GM12878 (cell line): ENCODE data around the gene FMNL3. TPM values are rescaled to one million over a fixed set of nuclear protein-coding genes. Genes with fewer than 3 reads are reported as not detected.
A peak's percentile ranks its signal among the peaks of the same experiment; 100 is the strongest.
"Not testable (repeated sequence)": the region's sequence is repeated elsewhere in the genome, so short reads cannot be mapped to it uniquely, and the experiment has no call there.

Experiments
- ATAC-seq: fragments of 200-7000 bp; cut with Tn5 transposase; 3 replicates; pipeline ENCODE4 v1.9.1; 2020; ENCODE audit warnings: mild to moderate bottlenecking, moderate library complexity
- BruUV-seq: library from RNA; stranded (reverse); fragments of 400-500 nt; replicated peaks from 2 replicates; lab custom pipeline; 2021; lab: Mats Ljungman, UMichigan
- CTCF ChIA-PET: fragments of 300-600 bp; sonication (Branson Sonifier 250); formaldehyde crosslinking; extraction: SDS; loops from one replicate; lab custom pipeline; 2021; ENCODE audit warnings: inconsistent platforms; lab: Yijun Ruan, JAX
- POLR2A ChIA-PET: fragments of 350-600 bp; formaldehyde crosslinking; extraction: SDS; loops from one replicate; lab custom pipeline; 2021; ENCODE audit warnings: inconsistent platforms; lab: Charles Lee
- RAD21 ChIA-PET: fragments of 300-600 bp; sonication (Branson Sonifier 250); formaldehyde crosslinking; loops from one replicate; lab custom pipeline; 2023; ENCODE audit warnings: antibody characterized with exemption; ENCODE audit not compliant: unreplicated experiment; lab: Charles Lee
- SMC1A ChIA-PET: fragments of 300-600 bp; sonication (Branson Sonifier 250); formaldehyde crosslinking; loops from one replicate; lab custom pipeline; 2023; ENCODE audit not compliant: unreplicated experiment, uncharacterized antibody; lab: Charles Lee
- DNase-seq: peaks from one replicate; pipeline ENCODE4 v3.0.0-alpha.2; 2011; ENCODE audit warnings: low read depth, low spot score
- FAIRE-seq: peaks from 3 replicates; lab custom pipeline; 2011; peaks lifted over from hg19 to GRCh38; lab: Jason Lieb, UNC
- H2AFZ ChIP-seq: 2 replicates; pipeline ENCODE4 v1.6.0; 2011; ENCODE audit warnings: low read depth, low read length, control low read depth; ENCODE audit not compliant: control insufficient read depth
- H3K27ac ChIP-seq: 2 replicates; pipeline ENCODE4 v1.5.1; 2011; ENCODE audit warnings: control low read depth; ENCODE audit not compliant: control insufficient read depth, insufficient read depth
- H3K27me3 ChIP-seq, 2 experiments: replicated peaks in 1 of 2; 2 replicates each; pipeline versions ENCODE4 v1.6.0 to v1.6.1; 2011; ENCODE audit warnings: low read length in 1 of 2; ENCODE audit not compliant: control insufficient read depth in 2 of 2, insufficient read depth in 2 of 2
- H3K36me3 ChIP-seq, 2 experiments: 2 replicates each; pipeline ENCODE4 v1.5.1; 2011; ENCODE audit warnings: low read length in 1 of 2; ENCODE audit not compliant: control insufficient read depth in 2 of 2, insufficient read depth in 2 of 2
- H3K4me1 ChIP-seq: 2 replicates; pipeline ENCODE4 v1.6.1; 2011; ENCODE audit warnings: mild to moderate bottlenecking, low read length, moderate library complexity, mixed read lengths; ENCODE audit not compliant: control insufficient read depth, insufficient read depth
- H3K4me2 ChIP-seq: 2 replicates; pipeline ENCODE4 v1.6.0; 2011; ENCODE audit warnings: control low read depth; ENCODE audit not compliant: control insufficient read depth, insufficient read depth
- H3K4me3 ChIP-seq: fragments of 200-600 bp; sonication (generic); 2 replicates; pipeline ENCODE4 v1.5.1; 2016
- H3K79me2 ChIP-seq: 2 replicates; pipeline ENCODE4 v1.6.0; 2011; ENCODE audit warnings: low read length; ENCODE audit not compliant: control insufficient read depth, insufficient read depth
- H3K9ac ChIP-seq: 2 replicates; pipeline ENCODE4 v1.8.0; 2011; ENCODE audit warnings: low read length, control low read depth, mixed read lengths; ENCODE audit not compliant: control insufficient read depth, insufficient read depth
- H3K9me3 ChIP-seq: replicated peaks from 3 replicates; pipeline ENCODE4 v1.5.1; 2011; ENCODE audit warnings: mild to moderate bottlenecking, low read length; ENCODE audit not compliant: control insufficient read depth, insufficient read depth
- H4K20me1 ChIP-seq: 2 replicates; pipeline ENCODE4 v1.6.0; 2011; ENCODE audit not compliant: control insufficient read depth, insufficient read depth
- NFIC ChIP-seq: IDR thresholded peaks from 2 replicates; pipeline ENCODE4 v1.6.1; 2012; ENCODE audit warnings: low read depth, mild to moderate bottlenecking, inconsistent platforms, low read length, moderate library complexity
- SPI1 ChIP-seq: IDR thresholded peaks from 2 replicates; pipeline ENCODE4 v1.6.1; 2011; ENCODE audit warnings: low read depth, mild to moderate bottlenecking, low read length, moderate library complexity, borderline replicate concordance; ENCODE audit not compliant: insufficient read depth
- WGBS: methylation state at CpG from one replicate; pipeline ENCODE4 v1.1.6; 2016; ENCODE audit warnings: low lambda C conversion rate; ENCODE audit not compliant: insufficient replicate concordance, insufficient coverage; ENCODE audit errors: missing lambda C conversion rate; 5-methylcytosine and 5-hydroxymethylcytosine counted together
- in situ Hi-C: fragments of 300-500 bp; cut with MboI; formaldehyde crosslinking; loops from 9 replicates; pipeline ENCODE4 v1.14.3; 2018; ENCODE audit warnings: mixed read lengths
- intact Hi-C: fragments of 100-400 bp; cut with micrococcal nuclease; formaldehyde crosslinking; loops from one replicate; pipeline ENCODE4 v1.14.2; 2022; ENCODE audit not compliant: unreplicated experiment
- polyA plus RNA-seq, 11 experiments: library from polyadenylated mRNA; depleted of rRNA in 4 of 11; unstranded in 6 of 11; stranded (reverse) in 5 of 11; fragments of >200 nt; fragmentation: Nextera tagmentation in 4 of 11; fragmentation: Illumina TruSeq in 1 of 11; extraction: Ambion mirVana in 4 of 11; extraction: Trizol in 1 of 11; gene quantifications; 1 replicate in 1 of 11; 2 replicates in 10 of 11; pipeline versions ENCODE4 v1.2.1 to v1.2.3, GENCODE V29; 2011 to 2016; ENCODE audit warnings: inconsistent platforms in 2 of 11, missing spikeins in 2 of 11, low read depth in 1 of 11
- total RNA-seq, 4 experiments: library from RNA; depleted of rRNA in 3 of 4; stranded (reverse); fragments of >200 nt in 3 of 4; fragmentation: Illumina TruSeq in 1 of 4; extraction: Trizol in 1 of 4; gene quantifications; 2 replicates each; pipeline versions ENCODE4 v1.2.1 to v1.2.3, GENCODE V29; 2013 to 2021

FMNL3 gene
- total and polyA plus RNA-seq, 10 of the 15 experiments (the other 5 are each of a cell fraction or from before 2014, with no cell fraction given) = 3.0 to 64.9 (median 30.9) TPM

GRCh38 chr12:49717800-49718199 is 10.6 kb upstream of the FMNL3 start:
- CTCF ChIA-PET = interaction anchor here (0.8 to 17.7 kb wide), 10 partner anchors 8 to 359 kb away, joined by 3 to 486 read pairs (median 4); partner anchors contain the start of gene TMBIM6
- H3K4me2 ChIP-seq, H3K79me2 ChIP-seq, H3K27me3 ChIP-seq, FAIRE-seq, H3K9ac ChIP-seq, intact Hi-C loops, H3K36me3 ChIP-seq, H3K4me1 ChIP-seq, BruUV-seq, H2AFZ ChIP-seq, H3K9me3 ChIP-seq, H4K20me1 ChIP-seq, DNase-seq, H3K4me3 ChIP-seq, in situ Hi-C loops, ATAC-seq, H3K27ac ChIP-seq: not testable (repeated sequence)
- RAD21 ChIA-PET = interaction anchor here (0.6 to 0.7 kb wide), 3 partner anchors 23 to 48 kb away, joined by 3 read pairs; partner anchors contain the start of gene TMBIM6
- POLR2A ChIA-PET = interaction anchor here (1.0 kb wide), 1 partner anchor 82 kb away, joined by 3 read pairs; no protein-coding TSS in a partner anchor
- 55% methylated on average over 3 of the region's 3 CpGs for WGBS
- SMC1A ChIA-PET = interaction anchor here (0.6 to 1.2 kb wide), 4 partner anchors 9 to 89 kb away, joined by 3 read pairs; no protein-coding TSS in a partner anchor

- FAIRE-seq = no peak
- Histone ChIP-seq H3K4me2 (peak overlapping the region; percentile 42; the same call in 1 of the 2 replicates), H3K79me2 (no peaks in the 10 kb centered on the region), H3K9ac (no peak overlapping the region), H3K4me1 (peaks cover 9% of the 10 kb centered on the region), H3K9me3 (no peaks in the 10 kb centered on the region; the same call in 2 of the 3 replicates), H2AFZ (no peak overlapping the region), H3K27me3 (peaks cover 0 to 2% of the 10 kb centered on the region in 2 experiments; a peak in 1 of 4 replicates), H3K36me3 (no peaks in the 10 kb centered on the region), H3K27ac (no peak overlapping the region), H4K20me1 (no peaks in the 10 kb centered on the region), H3K4me3 (no peak overlapping the region)
- peak; percentile 95 for ATAC-seq
- ChIA-PET SMC1A (interaction anchor here (1.0 to 1.8 kb wide), 5 partner anchors 13 to 163 kb away, joined by 3 to 4 read pairs (median 3); no protein-coding TSS in a partner anchor), RAD21 (interaction anchor here (0.7 to 0.8 kb wide), 3 partner anchors 48 to 91 kb away, joined by 3 read pairs; no protein-coding TSS in a partner anchor), POLR2A (interaction anchor here (0.7 to 1.3 kb wide), 4 partner anchors 25 to 81 kb away, joined by 3 to 5 read pairs (median 3); partner anchors contain the start of gene TMBIM6), CTCF (interaction anchor here (0.8 to 17.7 kb wide), 9 partner anchors 32 to 358 kb away, joined by 3 to 486 read pairs (median 8); no protein-coding TSS in a partner anchor)
- in situ Hi-C loops = no loop called here
- 0% methylated on average over 2 of the region's 2 CpGs for WGBS
- BruUV-seq = no TSS peak
- TF ChIP-seq NFIC (no peak), SPI1 (peak; percentile 82)
- intact Hi-C loops = no loop called here
- no peak for DNase-seq
These were observed 9.3 kb upstream of the FMNL3 start for GRCh38 chr12:49716553-49716952.

- RAD21 ChIA-PET, H3K4me2 ChIP-seq, H4K20me1 ChIP-seq, intact Hi-C loops, H2AFZ ChIP-seq, H3K79me2 ChIP-seq, ATAC-seq, DNase-seq, POLR2A ChIA-PET, H3K36me3 ChIP-seq, BruUV-seq, H3K4me3 ChIP-seq, H3K9me3 ChIP-seq, H3K4me1 ChIP-seq, FAIRE-seq, H3K27ac ChIP-seq, H3K27me3 ChIP-seq, in situ Hi-C loops, H3K9ac ChIP-seq: not testable (repeated sequence)
- ChIA-PET SMC1A (interaction anchor here (1.0 to 13.8 kb wide), 3 partner anchors 38 to 75 kb away, joined by 3 to 191 read pairs (median 4); no protein-coding TSS in a partner anchor), CTCF (interaction anchor here (0.9 to 17.7 kb wide), 2 partner anchors 64 to 73 kb away, joined by 3 to 486 read pairs; no protein-coding TSS in a partner anchor)
- WGBS = 69% methylated on average over 3 of the region's 3 CpGs
These were observed 6.7 kb upstream of the FMNL3 start for GRCh38 chr12:49713952-49714351.
